ENCODE results near the gene SLIT1.

DNA sequence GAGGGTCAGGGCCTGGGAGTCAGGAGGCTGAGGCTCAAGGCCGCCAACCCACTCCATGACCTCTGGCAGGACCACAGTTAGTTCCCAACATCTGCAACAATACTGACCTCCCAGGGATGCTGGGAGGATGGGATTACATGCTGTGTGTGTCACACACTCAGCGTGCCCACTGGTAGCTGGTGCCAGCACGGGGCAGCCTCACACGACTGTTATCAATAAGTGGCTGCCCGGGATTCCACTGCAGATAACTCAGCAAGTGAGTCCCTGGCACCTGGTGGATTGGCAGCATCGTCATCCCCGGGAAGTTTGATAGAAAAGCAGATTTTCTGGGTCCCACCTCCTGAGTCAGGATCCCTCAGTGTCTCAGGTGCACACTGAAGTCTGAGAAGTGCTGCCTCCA lies 110.3 kb downstream of the SLIT1 start:
- TF ChIP-seq, protein P1, sequence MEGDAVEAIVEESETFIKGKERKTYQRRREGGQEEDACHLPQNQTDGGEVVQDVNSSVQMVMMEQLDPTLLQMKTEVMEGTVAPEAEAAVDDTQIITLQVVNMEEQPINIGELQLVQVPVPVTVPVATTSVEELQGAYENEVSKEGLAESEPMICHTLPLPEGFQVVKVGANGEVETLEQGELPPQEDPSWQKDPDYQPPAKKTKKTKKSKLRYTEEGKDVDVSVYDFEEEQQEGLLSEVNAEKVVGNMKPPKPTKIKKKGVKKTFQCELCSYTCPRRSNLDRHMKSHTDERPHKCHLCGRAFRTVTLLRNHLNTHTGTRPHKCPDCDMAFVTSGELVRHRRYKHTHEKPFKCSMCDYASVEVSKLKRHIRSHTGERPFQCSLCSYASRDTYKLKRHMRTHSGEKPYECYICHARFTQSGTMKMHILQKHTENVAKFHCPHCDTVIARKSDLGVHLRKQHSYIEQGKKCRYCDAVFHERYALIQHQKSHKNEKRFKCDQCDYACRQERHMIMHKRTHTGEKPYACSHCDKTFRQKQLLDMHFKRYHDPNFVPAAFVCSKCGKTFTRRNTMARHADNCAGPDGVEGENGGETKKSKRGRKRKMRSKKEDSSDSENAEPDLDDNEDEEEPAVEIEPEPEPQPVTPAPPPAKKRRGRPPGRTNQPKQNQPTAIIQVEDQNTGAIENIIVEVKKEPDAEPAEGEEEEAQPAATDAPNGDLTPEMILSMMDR (IDR thresholded peaks at IDR 0.05) = no peak
- no peak for TF ChIP-seq POLR2A (IDR thresholded peaks at IDR 0.05)

Measured in adrenal gland (tissue), 5 donors.